Mucosa of stomach (tissue), 1 donor: Measurements from ENCODE around the gene AMPD3.

Experiments used
- H3K27me3 ChIP-seq: one replicate; pipeline ENCODE4 v1.7.0; 2013; ENCODE audit warnings: mild to moderate bottlenecking, low read length; ENCODE audit not compliant: control insufficient read depth, insufficient read depth
- H3K36me3 ChIP-seq: one replicate; pipeline ENCODE4 v1.7.0; 2013; ENCODE audit warnings: low read length; ENCODE audit not compliant: control insufficient read depth, insufficient read depth
- H3K4me1 ChIP-seq: one replicate; pipeline ENCODE4 v1.7.0; 2013; ENCODE audit warnings: mild to moderate bottlenecking, low read length; ENCODE audit not compliant: control insufficient read depth, insufficient read depth
- H3K4me3 ChIP-seq: one replicate; pipeline ENCODE4 v1.7.0; 2013; ENCODE audit warnings: low read length
- H3K9ac ChIP-seq: one replicate; pipeline ENCODE4 v1.7.0; 2013; ENCODE audit warnings: mild to moderate bottlenecking, low read length, moderate library complexity
- H3K9me3 ChIP-seq: one replicate; pipeline ENCODE4 v1.7.0; 2013; ENCODE audit warnings: mild to moderate bottlenecking, low read length, moderate library complexity; ENCODE audit not compliant: control insufficient read depth
- donor health status: Pancreatic carcinoma.

The AMPD3 gene

DNA sequence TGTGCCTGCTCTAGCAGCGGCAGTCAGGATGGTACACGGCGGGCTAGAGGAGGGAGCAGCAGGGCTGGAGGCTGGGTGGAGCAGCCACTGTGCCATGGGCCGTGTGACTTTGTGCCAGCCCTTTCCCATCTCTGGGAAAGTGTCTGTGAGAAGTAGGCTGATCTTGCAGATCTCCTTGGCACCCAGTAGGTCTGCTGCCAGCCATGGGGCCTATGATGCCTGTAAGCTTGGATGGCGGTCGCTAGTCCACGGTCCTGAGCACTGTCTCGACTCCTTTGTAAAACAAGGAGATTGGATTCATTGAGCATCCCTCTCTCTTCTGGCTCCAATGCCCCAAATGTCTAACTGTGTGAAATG, 22.6 kb downstream of the AMPD3 start:
- Histone ChIP-seq H3K27me3 (no peaks in the 10 kb centered on the region), H3K36me3 (no peaks in the 10 kb centered on the region), H3K9me3 (no peaks in the 10 kb centered on the region), H3K4me3 (no peak overlapping the region), H3K4me1 (no peaks in the 10 kb centered on the region), H3K9ac (no peak overlapping the region)

DNA sequence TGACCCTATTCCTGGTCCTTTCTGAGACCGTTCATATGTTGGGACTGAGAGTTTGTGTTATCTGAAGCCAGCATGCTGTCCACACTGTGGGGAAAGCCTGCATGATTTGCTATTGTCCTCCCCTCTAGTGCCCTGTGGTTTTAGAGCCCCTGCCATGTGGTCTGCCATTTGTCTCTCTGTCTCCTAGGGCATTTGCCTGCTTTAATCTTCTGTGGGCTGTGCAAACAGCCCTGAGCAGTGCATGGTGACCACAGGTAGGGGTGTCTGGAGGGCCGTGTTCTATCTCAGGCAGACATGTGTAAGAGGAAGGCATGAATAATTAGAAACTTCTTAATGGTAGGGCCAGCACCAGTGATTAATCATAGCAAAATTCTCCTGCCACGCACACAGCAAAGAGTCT, 23.0 kb downstream of the AMPD3 start:
- H3K9me3 ChIP-seq: no peaks in the 10 kb centered on the region
- no peaks in the 10 kb centered on the region for H3K27me3 ChIP-seq
- no peaks in the 10 kb centered on the region for H3K36me3 ChIP-seq
- H3K4me3 ChIP-seq: no peak overlapping the region
- H3K9ac ChIP-seq: no peak overlapping the region
- no peaks in the 10 kb centered on the region for H3K4me1 ChIP-seq

DNA sequence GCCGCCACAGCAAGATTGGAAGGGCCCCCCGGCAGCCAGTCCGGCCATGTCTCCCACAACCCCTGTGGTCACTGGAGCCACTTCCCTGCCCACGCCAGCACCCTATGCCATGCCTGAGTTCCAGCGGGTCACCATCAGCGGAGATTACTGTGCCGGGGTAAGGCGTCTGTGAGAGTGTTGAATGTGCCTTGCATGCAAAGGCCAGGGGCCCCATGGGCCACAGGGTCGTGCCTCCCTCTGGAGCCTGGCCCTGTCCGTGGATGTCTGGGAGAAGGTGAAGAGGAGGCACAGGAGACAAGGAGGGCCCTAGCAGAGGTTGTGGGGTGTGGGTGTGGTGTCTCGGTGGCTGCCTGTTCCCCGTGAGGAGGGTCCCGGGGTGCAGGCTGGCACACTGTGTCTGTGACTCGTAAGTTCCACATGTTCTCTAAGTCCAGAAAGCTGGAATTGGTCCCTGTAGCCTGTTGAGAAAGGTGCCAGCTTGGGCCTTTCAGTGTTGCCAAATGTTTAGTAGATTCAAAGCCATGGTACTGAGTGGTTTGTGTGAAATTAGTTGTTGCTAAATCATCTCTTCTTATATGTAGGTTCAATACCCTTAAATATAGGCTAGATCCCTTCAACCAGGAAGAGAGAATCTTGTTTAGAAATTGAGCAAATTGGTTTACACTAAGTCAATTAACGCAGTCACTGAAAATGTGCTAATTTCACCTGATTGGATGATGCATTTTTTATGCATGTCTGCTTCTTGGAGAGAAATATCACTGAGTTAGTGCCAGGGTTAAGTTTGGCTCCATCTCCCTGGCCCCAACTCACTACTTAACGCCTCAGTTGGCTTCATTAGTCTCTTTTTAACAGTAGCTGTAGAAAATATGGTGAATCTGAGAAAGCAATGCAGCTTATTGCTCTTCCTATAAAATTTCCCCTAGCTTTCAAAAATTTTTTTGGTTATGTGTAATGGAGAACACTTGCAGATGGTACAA, 23.8 kb downstream of the AMPD3 start:
- H3K4me1 ChIP-seq: no peaks in the 10 kb centered on the region
- H3K36me3 ChIP-seq: no peaks in the 10 kb centered on the region
- H3K9me3 ChIP-seq: no peaks in the 10 kb centered on the region
- no peak overlapping the region for H3K4me3 ChIP-seq
- H3K9ac ChIP-seq: no peak overlapping the region
- H3K27me3 ChIP-seq: no peaks in the 10 kb centered on the region

DNA sequence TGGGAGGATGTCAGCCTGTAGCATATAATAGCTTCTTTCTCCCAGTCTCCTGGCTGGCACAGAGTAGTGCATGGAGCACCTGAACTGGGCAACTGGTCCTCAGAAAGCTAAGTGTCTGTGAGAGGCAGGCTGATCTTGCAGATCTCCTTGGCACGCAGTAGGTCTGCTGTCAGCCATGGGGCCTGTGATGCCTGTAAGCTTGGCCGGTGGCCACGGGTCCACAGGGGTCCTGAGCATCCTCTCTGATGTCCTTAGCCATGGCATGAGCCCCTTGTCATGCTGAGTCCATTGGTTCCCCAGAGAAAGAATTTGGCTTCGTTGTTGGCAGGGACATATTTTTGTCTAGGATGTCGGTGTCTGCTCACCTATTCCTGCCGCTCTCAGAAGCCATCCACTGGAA, 25.0 kb downstream of the AMPD3 start:
- H3K9ac ChIP-seq: no peak overlapping the region
- no peaks in the 10 kb centered on the region for H3K4me1 ChIP-seq
- no peaks in the 10 kb centered on the region for H3K9me3 ChIP-seq
- no peak overlapping the region for H3K4me3 ChIP-seq
- H3K36me3 ChIP-seq: no peaks in the 10 kb centered on the region
- H3K27me3 ChIP-seq: no peaks in the 10 kb centered on the region

DNA sequence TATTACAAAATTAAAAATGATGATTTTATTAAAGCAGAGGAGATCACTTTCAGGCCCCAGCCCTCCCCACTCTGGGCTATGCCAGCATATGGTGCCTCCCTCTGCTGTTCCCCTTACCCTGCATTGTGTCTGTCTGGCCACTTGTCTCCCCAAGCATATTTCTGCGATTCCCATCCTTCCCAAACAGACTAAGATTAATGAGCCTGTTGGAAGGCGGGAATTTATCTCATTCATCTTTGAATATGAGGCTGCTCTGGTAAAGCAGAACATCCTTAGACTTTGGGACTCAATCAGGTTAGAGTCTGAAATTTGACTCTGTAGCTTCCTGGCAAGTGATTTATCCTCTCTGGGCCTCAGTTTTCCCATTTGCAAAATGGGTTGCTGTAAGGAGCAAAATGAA, 25.7 kb downstream of the AMPD3 start:
- no peaks in the 10 kb centered on the region for H3K36me3 ChIP-seq

DNA sequence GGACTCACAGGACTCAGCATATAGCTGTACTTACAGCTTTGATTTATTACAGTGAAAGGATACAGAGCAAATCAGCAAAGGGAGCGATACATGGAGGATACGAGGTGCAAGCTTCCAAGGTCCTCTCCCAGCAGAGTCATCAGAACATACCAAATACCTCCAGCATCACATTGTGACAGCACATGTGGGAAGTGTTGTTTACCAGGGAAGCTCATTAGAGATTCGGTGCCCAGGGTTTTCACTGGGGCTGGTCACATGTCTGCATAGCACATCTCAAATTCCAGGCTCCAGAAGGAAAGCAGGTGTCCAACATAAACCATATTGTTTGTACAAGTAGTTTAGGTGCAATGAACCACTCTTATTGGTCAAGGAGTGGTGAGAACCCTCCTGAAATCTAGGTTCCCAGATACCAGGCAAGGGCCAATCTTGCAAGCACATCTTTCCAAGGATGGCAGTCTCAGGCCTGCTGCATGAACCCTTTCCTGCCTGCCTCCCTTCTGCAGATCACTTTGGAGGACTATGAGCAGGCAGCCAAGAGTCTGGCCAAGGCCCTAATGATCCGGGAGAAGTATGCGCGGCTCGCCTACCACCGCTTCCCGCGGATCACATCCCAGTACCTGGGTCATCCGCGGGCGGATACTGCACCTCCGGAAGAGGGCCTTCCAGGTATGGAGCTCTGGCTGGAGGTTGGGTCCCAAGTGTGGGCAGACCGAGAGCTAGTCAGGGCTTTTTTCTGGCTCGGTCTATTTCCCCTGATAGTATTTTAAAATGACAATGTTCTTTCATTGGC, 26.7 kb downstream of the AMPD3 start:
- no peaks in the 10 kb centered on the region for H3K27me3 ChIP-seq
- H3K4me1 ChIP-seq: no peaks in the 10 kb centered on the region
- H3K36me3 ChIP-seq: no peaks in the 10 kb centered on the region
- no peaks in the 10 kb centered on the region for H3K9me3 ChIP-seq
- no peak overlapping the region for H3K4me3 ChIP-seq
- H3K9ac ChIP-seq: no peak overlapping the region

More for the DNA sequence above, 25.7 kb downstream of the AMPD3 start:
- H3K9ac ChIP-seq: no peak overlapping the region
- H3K4me3 ChIP-seq: no peak overlapping the region
- H3K9me3 ChIP-seq: no peaks in the 10 kb centered on the region
- H3K4me1 ChIP-seq: no peaks in the 10 kb centered on the region
- no peaks in the 10 kb centered on the region for H3K27me3 ChIP-seq

DNA sequence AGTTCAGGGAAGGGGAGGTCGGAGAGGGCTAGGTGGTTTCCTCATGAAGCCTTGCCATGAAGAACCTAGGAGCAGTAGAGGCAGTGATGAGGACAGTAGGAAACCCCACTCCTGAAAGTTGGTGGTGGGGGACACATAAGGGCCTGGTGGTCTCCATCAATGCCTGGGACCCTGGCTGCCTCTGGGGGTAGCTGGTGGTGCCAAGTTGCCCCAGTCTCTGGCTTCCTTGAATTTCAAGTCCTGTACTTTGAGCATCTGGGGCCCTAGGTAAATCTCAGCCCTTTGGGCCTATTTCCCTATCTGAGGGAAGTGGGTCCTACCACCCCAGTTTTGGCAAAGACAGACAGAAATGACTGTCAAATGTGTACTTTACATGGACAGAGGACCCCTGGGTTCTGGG, 28.1 kb downstream of the AMPD3 start:
- peaks cover 4% of the 10 kb centered on the region for H3K4me1 ChIP-seq
- no peaks in the 10 kb centered on the region for H3K9me3 ChIP-seq
- no peak overlapping the region for H3K4me3 ChIP-seq
- no peak overlapping the region for H3K9ac ChIP-seq
- H3K36me3 ChIP-seq: no peaks in the 10 kb centered on the region
- H3K27me3 ChIP-seq: no peaks in the 10 kb centered on the region

DNA sequence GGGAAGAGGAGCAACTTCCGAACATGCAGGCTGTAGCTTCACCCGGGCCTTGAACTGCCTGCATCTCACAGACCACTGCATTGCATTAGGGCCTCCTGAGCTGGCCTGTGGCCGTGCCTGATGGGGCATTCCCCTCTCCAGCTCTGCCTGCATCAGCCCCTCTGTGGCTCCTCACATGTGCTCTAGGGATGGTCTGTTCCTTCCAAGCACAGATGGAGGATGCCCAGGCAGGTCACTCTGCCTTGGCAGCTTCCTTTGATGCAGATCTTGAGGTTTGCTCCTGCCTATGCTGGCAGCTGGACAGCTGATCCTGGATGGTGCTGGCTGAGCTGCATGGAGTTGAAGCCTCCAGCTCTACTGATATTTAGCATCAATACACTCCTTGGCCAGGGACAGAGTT, 28.5 kb downstream of the AMPD3 start:
- Histone ChIP-seq H3K9me3 (no peaks in the 10 kb centered on the region), H3K36me3 (no peaks in the 10 kb centered on the region), H3K9ac (no peak overlapping the region), H3K4me1 (peaks cover 8% of the 10 kb centered on the region), H3K27me3 (no peaks in the 10 kb centered on the region), H3K4me3 (no peak overlapping the region)

DNA sequence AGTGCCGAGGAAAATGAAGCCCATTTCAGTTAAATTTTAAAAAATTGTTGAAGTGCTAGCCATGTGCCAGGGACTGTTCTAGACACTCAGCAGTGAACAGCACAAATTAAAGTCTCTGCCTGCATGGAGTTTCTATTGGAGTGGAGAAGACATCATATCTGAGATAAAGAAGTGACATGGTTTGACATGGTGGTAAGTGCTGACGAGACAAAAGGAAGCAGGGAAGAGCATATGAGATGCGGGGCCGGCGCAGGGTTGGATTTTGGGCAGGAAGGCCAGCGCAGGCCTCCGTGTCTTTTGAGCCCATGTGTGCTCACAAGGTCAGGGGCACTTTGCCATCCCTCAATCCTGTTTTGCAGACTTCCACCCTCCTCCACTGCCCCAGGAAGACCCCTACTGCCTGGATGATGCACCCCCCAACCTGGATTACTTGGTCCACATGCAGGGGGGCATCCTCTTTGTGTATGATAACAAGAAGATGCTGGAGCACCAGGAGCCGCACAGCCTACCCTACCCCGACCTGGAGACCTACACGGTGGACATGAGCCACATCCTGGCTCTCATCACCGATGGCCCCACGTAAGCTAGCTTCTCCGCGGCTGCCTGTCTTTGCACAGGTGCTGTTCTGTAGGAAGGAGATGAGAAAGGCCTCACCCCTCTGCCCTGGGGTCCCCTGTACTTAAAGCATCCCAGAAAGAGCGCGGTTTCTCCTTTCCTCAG, 29.6 kb downstream of the AMPD3 start:
- H3K27me3 ChIP-seq: no peaks in the 10 kb centered on the region
- no peak overlapping the region for H3K9ac ChIP-seq
- no peak overlapping the region for H3K4me3 ChIP-seq

DNA sequence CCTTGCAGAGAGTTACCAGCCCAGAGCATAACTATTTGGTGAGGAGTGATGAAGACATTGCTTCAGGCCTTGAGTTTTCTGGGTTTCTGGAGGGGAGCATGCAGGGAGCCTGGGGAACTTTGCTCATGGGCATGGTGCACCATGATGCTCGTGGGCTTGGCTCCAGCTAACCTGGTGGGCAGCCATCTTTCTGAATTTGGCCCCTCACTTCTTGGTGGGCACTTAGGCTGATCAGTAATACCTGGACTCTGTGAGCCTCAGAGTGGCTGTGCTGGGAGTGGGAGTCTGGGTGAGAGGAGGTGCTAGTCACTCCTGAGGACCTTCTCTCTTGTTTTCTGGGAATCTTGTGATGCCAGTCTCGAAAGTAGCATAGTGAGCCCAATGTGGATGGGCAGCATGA, 30.6 kb downstream of the AMPD3 start:
- H3K27me3 ChIP-seq: no peaks in the 10 kb centered on the region
- peaks cover 26% of the 10 kb centered on the region for H3K4me1 ChIP-seq
- no peak overlapping the region for H3K9ac ChIP-seq
- no peaks in the 10 kb centered on the region for H3K9me3 ChIP-seq
- H3K36me3 ChIP-seq: no peaks in the 10 kb centered on the region
- H3K4me3 ChIP-seq: no peak overlapping the region

More for the DNA sequence above, 29.6 kb downstream of the AMPD3 start:
- H3K4me1 ChIP-seq: peaks cover 16% of the 10 kb centered on the region
- no peaks in the 10 kb centered on the region for H3K9me3 ChIP-seq
- no peaks in the 10 kb centered on the region for H3K36me3 ChIP-seq

DNA sequence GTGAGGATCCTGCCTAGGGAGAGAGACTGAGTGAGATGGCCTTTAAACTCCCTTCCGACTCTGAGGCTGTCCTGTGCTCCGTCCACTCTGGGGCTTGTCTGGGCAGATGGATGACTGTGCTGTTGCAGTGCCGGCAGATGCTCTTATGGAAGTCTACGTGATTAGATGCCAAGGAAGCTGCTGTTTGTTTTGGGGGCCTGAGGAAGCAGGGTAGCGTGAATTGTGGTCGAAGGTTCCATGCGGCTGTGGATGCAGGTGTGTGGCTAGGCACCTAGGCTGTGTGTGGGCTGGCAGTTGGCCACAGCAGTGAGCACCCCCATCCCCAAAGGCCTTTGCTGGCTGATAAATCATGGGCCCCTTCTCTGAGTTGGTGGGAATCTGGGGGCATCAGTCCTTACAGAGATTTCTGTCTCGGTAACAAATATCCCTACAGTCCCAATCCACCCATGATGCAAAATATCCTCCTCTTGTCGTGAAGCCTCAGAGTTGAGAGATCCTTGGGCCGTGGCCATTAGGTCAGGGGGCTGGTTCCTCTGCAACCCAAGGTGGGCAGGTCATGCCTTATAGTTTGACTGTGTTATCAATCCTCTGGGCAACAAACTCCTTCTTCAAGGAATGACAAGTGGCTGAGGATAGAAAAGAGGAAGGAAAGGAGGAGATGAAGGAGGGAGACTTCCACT, 31.2 kb downstream of the AMPD3 start:
- Histone ChIP-seq H3K27me3 (no peaks in the 10 kb centered on the region), H3K4me3 (no peak overlapping the region), H3K9ac (no peak overlapping the region), H3K9me3 (no peaks in the 10 kb centered on the region), H3K36me3 (no peaks in the 10 kb centered on the region), H3K4me1 (peaks cover 31% of the 10 kb centered on the region)
